Measurements from ENCODE around the gene TRPM7. TPM values are rescaled to one million over a fixed set of nuclear protein-coding genes. Genes with fewer than 3 reads are reported as not detected.

The TRPM7 gene
- total and polyA plus RNA-seq, 2 experiments from 2014 or later: 10.2 to 47.8 TPM

- Histone ChIP-seq H3K9me3 (ENCODE audit: low read depth) (no peaks in the 10 kb centered on the region), H3K4me3 (no peak overlapping the region), H3K36me3 (no peaks in the 10 kb centered on the region), H3K27ac (no peak overlapping the region), H3K27me3 (no peaks in the 10 kb centered on the region), H3K4me1 (ENCODE audit: low read depth) (no peaks in the 10 kb centered on the region)
- TF ChIP-seq CTCF (IDR thresholded peaks at IDR 0.05; ENCODE audit: low read depth, low read length): no peak
- DNase-seq (ENCODE audit: low read depth in 1 of 2, low spot score in 1 of 2): no peak
Measured at GRCh38 chr15:50531163-50531562, 155.4 kb downstream of the TRPM7 start.

- Histone ChIP-seq H3K36me3 (no peaks in the 10 kb centered on the region), H3K27me3 (no peaks in the 10 kb centered on the region), H3K27ac (no peak overlapping the region), H3K4me3 (no peak overlapping the region), H3K9me3 (ENCODE audit: low read depth) (no peaks in the 10 kb centered on the region), H3K4me1 (ENCODE audit: low read depth) (no peaks in the 10 kb centered on the region)
- TF ChIP-seq CTCF (IDR thresholded peaks at IDR 0.05; ENCODE audit: low read depth, low read length): no peak
- peak in 1 of 2 donors; percentile 4 for DNase-seq (ENCODE audit: low read depth in 1 of 2, low spot score in 1 of 2)
Measured at GRCh38 chr15:50523851-50524251, 162.7 kb downstream of the TRPM7 start.

GRCh38 chr15:50519740-50520425 is 166.7 kb downstream of the TRPM7 start:
- no peaks in the 10 kb centered on the region for H3K27me3 ChIP-seq
- H3K4me3 ChIP-seq: no peak overlapping the region
- TF ChIP-seq CTCF (IDR thresholded peaks at IDR 0.05; ENCODE audit: low read depth, low read length): no peak
- H3K9me3 ChIP-seq (ENCODE audit: low read depth): no peaks in the 10 kb centered on the region
- H3K4me1 ChIP-seq (ENCODE audit: low read depth): no peaks in the 10 kb centered on the region
- H3K27ac ChIP-seq: no peak overlapping the region
- DNase-seq (ENCODE audit: low read depth in 1 of 2, low spot score in 1 of 2): peak in 1 of 2 donors; percentile 21
- H3K36me3 ChIP-seq: no peaks in the 10 kb centered on the region

- Histone ChIP-seq H3K4me1 (ENCODE audit: low read depth) (no peaks in the 10 kb centered on the region), H3K36me3 (no peaks in the 10 kb centered on the region), H3K27me3 (no peaks in the 10 kb centered on the region), H3K27ac (no peak overlapping the region), H3K4me3 (no peak overlapping the region), H3K9me3 (ENCODE audit: low read depth) (no peaks in the 10 kb centered on the region)
- no peak for TF ChIP-seq CTCF (IDR thresholded peaks at IDR 0.05; ENCODE audit: low read depth, low read length)
- DNase-seq (ENCODE audit: low read depth in 1 of 2, low spot score in 1 of 2): no peak
Measured at GRCh38 chr15:50513001-50513400, 173.6 kb downstream of the TRPM7 start.

Other genes starting within 250 kb of the TRPM7 start
- not detected in 2 replicates for gene USP50, start 140.1 kb downstream of the TRPM7 start, total RNA-seq
- gene USP50, start 140.1 kb downstream of the TRPM7 start, polyA plus RNA-seq: not detected in 2 replicates
- 122 and 198 TPM in 2 replicates for gene SPPL2A, start 78.9 kb upstream of the TRPM7 start, total RNA-seq
- 32.5 and 37.3 TPM in 2 replicates for gene SPPL2A, start 78.9 kb upstream of the TRPM7 start, polyA plus RNA-seq
- gene AP4E1, start 221.9 kb upstream of the TRPM7 start, total RNA-seq: 6.1 and 6.4 TPM in 2 replicates
- gene AP4E1, start 221.9 kb upstream of the TRPM7 start, polyA plus RNA-seq: 3.5 and 7.3 TPM in 2 replicates